Large intestine (tissue), 3 donors: ENCODE measurements around the gene EHMT1. TPM values are rescaled to one million over a fixed set of nuclear protein-coding genes. Genes with fewer than 3 reads are reported as not detected.
"Not testable (repeated sequence)": the region's sequence is repeated elsewhere in the genome, so short reads cannot be mapped to it uniquely, and the experiment has no call there.

ENCODE experiments used
- DNase-seq, 2 donors: peaks; one replicate each; pipeline versions ENCODE4 v3.0.0 to v3.0.0-alpha.2; 2013
- H3K27ac ChIP-seq: one replicate; pipeline ENCODE4 v1.5.1; 2013; ENCODE audit warnings: low read length
- H3K27me3 ChIP-seq: 2 replicates; pipeline ENCODE4 v1.6.1; 2013; ENCODE audit warnings: low read length; ENCODE audit not compliant: control insufficient read depth, insufficient read depth
- H3K36me3 ChIP-seq: 2 replicates; pipeline ENCODE4 v1.6.1; 2013; ENCODE audit warnings: low read length; ENCODE audit not compliant: control insufficient read depth, insufficient read depth
- H3K4me1 ChIP-seq: one replicate; pipeline ENCODE4 v1.6.1; 2013; ENCODE audit warnings: low read length; ENCODE audit not compliant: control insufficient read depth, insufficient read depth
- H3K4me3 ChIP-seq: one replicate; pipeline ENCODE4 v1.5.1; 2013; ENCODE audit warnings: low read length
- H3K9me3 ChIP-seq: one replicate; pipeline ENCODE4 v1.6.1; 2013; ENCODE audit warnings: mild to moderate bottlenecking, low read depth, low read length, moderate library complexity; ENCODE audit not compliant: control insufficient read depth
- WGBS: methylation state at CpG from one replicate; pipeline ENCODE4 v1.1.5; 2013; ENCODE audit warnings: low lambda C conversion rate; ENCODE audit not compliant: insufficient coverage; 5-methylcytosine and 5-hydroxymethylcytosine counted together
- polyA plus RNA-seq: library from polyadenylated mRNA; unstranded; fragments of 120-200 nt; gene quantifications from one replicate; pipeline ENCODE4 v1.2.1, GENCODE V29; 2013

Gene EHMT1
- polyA plus RNA-seq, 1 donor, result 38.7 TPM

- no peak overlapping the region for H3K27ac ChIP-seq
- no peaks in the 10 kb centered on the region for H3K9me3 ChIP-seq
- no peak overlapping the region for H3K4me3 ChIP-seq
- no CpG with 5 or more reads among the region's 61 CpGs for WGBS
- no peak for DNase-seq
- no peaks in the 10 kb centered on the region for H3K27me3 ChIP-seq
- peaks cover 7% of the 10 kb centered on the region for H3K4me1 ChIP-seq
- peaks cover 27% of the 10 kb centered on the region for H3K36me3 ChIP-seq
Observed at GRCh38 chr9:137590123-137590468, 28.7 kb upstream of the EHMT1 start.

- peak; percentile 88 to 91 for DNase-seq
- Histone ChIP-seq H3K27me3 (no peaks in the 10 kb centered on the region), H3K9me3 (no peaks in the 10 kb centered on the region), H3K4me1 (peaks cover 7% of the 10 kb centered on the region), H3K36me3 (peaks cover 25% of the 10 kb centered on the region), H3K4me3 (peak within 1 kb of the TSS; percentile 74), H3K27ac (peak within 1 kb of the TSS; percentile 33)
- WGBS, result no CpG with 5 or more reads among the region's 113 CpGs
Observed at GRCh38 chr9:137590469-137591383, 28.1 kb upstream of the EHMT1 start, which contains the start of gene ZMYND19. TSS of gene ZMYND19 (minus strand) at chr9:137590512. CDS start at chr9:137590263, 249 bp downstream.

GRCh38 chr9:137592767-137593166, 26.0 kb upstream of the EHMT1 start:
- Histone ChIP-seq H3K27ac (no peak overlapping the region), H3K36me3 (peaks cover 5% of the 10 kb centered on the region), H3K4me3 (no peak overlapping the region), H3K4me1 (peaks cover 7% of the 10 kb centered on the region), H3K9me3 (no peaks in the 10 kb centered on the region), H3K27me3 (no peaks in the 10 kb centered on the region)
- DNase-seq, result no peak
- WGBS, result no CpG with 5 or more reads among the region's 7 CpGs

- no peak overlapping the region for H3K27ac ChIP-seq
- no peaks in the 10 kb centered on the region for H3K27me3 ChIP-seq
- no peaks in the 10 kb centered on the region for H3K9me3 ChIP-seq
- peaks cover 7% of the 10 kb centered on the region for H3K4me1 ChIP-seq
- H3K4me3 ChIP-seq, result no peak overlapping the region
- peaks cover 1% of the 10 kb centered on the region for H3K36me3 ChIP-seq
- 50% methylated on average over 1 of the region's 12 CpGs for WGBS
- DNase-seq, result no peak
Observed at GRCh38 chr9:137593176-137593575, 25.6 kb upstream of the EHMT1 start.

- not testable (repeated sequence) for H3K27me3 ChIP-seq, H3K27ac ChIP-seq, H3K9me3 ChIP-seq, H3K4me1 ChIP-seq, H3K4me3 ChIP-seq, H3K36me3 ChIP-seq, DNase-seq
- WGBS, result no CpG with 5 or more reads among the region's 7 CpGs
Observed at GRCh38 chr9:137596577-137596976, 22.2 kb upstream of the EHMT1 start.

GRCh38 chr9:137598943-137599342, 19.9 kb upstream of the EHMT1 start:
- no CpG with 5 or more reads among the region's 8 CpGs for WGBS
- Histone ChIP-seq H3K27ac (no peak overlapping the region), H3K27me3 (peaks cover 8% of the 10 kb centered on the region), H3K4me3 (no peak overlapping the region), H3K36me3 (no peaks in the 10 kb centered on the region), H3K9me3 (no peaks in the 10 kb centered on the region), H3K4me1 (no peaks in the 10 kb centered on the region)
- DNase-seq, result no peak

- no peak overlapping the region for H3K27ac ChIP-seq
- no peak overlapping the region for H3K4me3 ChIP-seq
- WGBS, result no CpG with 5 or more reads among the region's 3 CpGs
- H3K4me1 ChIP-seq, result peaks cover 13% of the 10 kb centered on the region
- H3K27me3 ChIP-seq, result peaks cover 14% of the 10 kb centered on the region
- no peaks in the 10 kb centered on the region for H3K36me3 ChIP-seq
- DNase-seq, result no peak
- no peaks in the 10 kb centered on the region for H3K9me3 ChIP-seq
Observed at GRCh38 chr9:137602661-137603060, 16.1 kb upstream of the EHMT1 start.

GRCh38 chr9:137603879-137604278, 14.9 kb upstream of the EHMT1 start:
- H3K9me3 ChIP-seq, result no peaks in the 10 kb centered on the region
- WGBS, result no CpG with 5 or more reads among the region's 13 CpGs
- H3K27ac ChIP-seq, result no peak overlapping the region
- peaks cover 2% of the 10 kb centered on the region for H3K36me3 ChIP-seq
- peaks cover 23% of the 10 kb centered on the region for H3K4me1 ChIP-seq
- no peak overlapping the region for H3K4me3 ChIP-seq
- DNase-seq, result no peak
- H3K27me3 ChIP-seq, result peaks cover 14% of the 10 kb centered on the region

- Histone ChIP-seq H3K4me1 (peaks cover 23% of the 10 kb centered on the region), H3K36me3 (peaks cover 4% of the 10 kb centered on the region), H3K9me3 (no peaks in the 10 kb centered on the region), H3K27ac (no peak overlapping the region), H3K4me3 (peak overlapping the region; percentile 35), H3K27me3 (peaks cover 14% of the 10 kb centered on the region)
- peak in 1 of 2 donors; percentile 34 for DNase-seq
- WGBS, result no CpG with 5 or more reads among the region's 49 CpGs
Observed at GRCh38 chr9:137604345-137605086, 14.3 kb upstream of the EHMT1 start.

GRCh38 chr9:137605121-137606004, 13.4 kb upstream of the EHMT1 start, which contains the start of gene ARRDC1:
TSS of gene ARRDC1 (plus strand) at chr9:137605686. CDS start at chr9:137605718, 32 bp downstream.
- WGBS, result no CpG with 5 or more reads among the region's 111 CpGs
- H3K27me3 ChIP-seq, result peaks cover 14% of the 10 kb centered on the region
- no peaks in the 10 kb centered on the region for H3K9me3 ChIP-seq
- peak within 1 kb of the TSS; percentile 48 for H3K4me3 ChIP-seq
- H3K4me1 ChIP-seq, result peaks cover 23% of the 10 kb centered on the region
- H3K36me3 ChIP-seq, result peaks cover 6% of the 10 kb centered on the region
- peak within 1 kb of the TSS; percentile 63 for H3K27ac ChIP-seq
- peak; percentile 82 to 90 for DNase-seq
